IMR-90 (cell line): ENCODE results near the gene A3GALT2. TPM values are rescaled to one million over a fixed set of nuclear protein-coding genes. Genes with fewer than 3 reads are reported as not detected.

Experiments
- ATAC-seq: fragments of 200-7000 bp; cut with Tn5 transposase; 2 replicates; pipeline ENCODE4 v1.9.1; 2020; ENCODE audit warnings: low read depth, mild to moderate bottlenecking, moderate library complexity
- BruUV-seq: library from RNA; stranded (reverse); fragments of 400-500 nt; replicated peaks from 2 replicates; lab custom pipeline; 2021; lab: Mats Ljungman, UMichigan
- CTCF ChIA-PET: fragments of 300-600 bp; formaldehyde crosslinking; extraction: SDS; loops from one replicate; lab custom pipeline; 2021; ENCODE audit warnings: antibody characterized with exemption; lab: Yijun Ruan, JAX
- POLR2A ChIA-PET: fragments of 300-600 bp; sonication (Branson Sonifier 250); formaldehyde crosslinking; loops from one replicate; lab custom pipeline; 2022; ENCODE audit warnings: antibody characterized with exemption; ENCODE audit not compliant: unreplicated experiment; lab: Charles Lee
- DNase-seq: peaks from one replicate; pipeline ENCODE4 v3.0.0; 2013
- H2AFZ ChIP-seq: replicated peaks from 2 replicates; pipeline ENCODE3; 2013; ENCODE audit warnings: low read length, mild to moderate bottlenecking; ENCODE audit not compliant: poor library complexity
- H2AK5ac ChIP-seq: 2 replicates; pipeline ENCODE4 v1.6.1; 2013; ENCODE audit warnings: low read depth, low read length, inconsistent platforms
- H2AK9ac ChIP-seq: replicated peaks from 2 replicates; pipeline ENCODE3; 2013; ENCODE audit warnings: mild to moderate bottlenecking, low read depth, low read length, moderate library complexity; ENCODE audit not compliant: poor library complexity
- H2BK120ac ChIP-seq: 2 replicates; pipeline ENCODE4 v1.6.1; 2013; ENCODE audit warnings: low read depth, low read length, inconsistent platforms
- H2BK15ac ChIP-seq: 3 replicates; pipeline ENCODE4 v1.6.1; 2013; ENCODE audit warnings: low read depth, low read length, inconsistent platforms
- H2BK20ac ChIP-seq: 2 replicates; pipeline ENCODE4 v1.6.1; 2013; ENCODE audit warnings: low read depth, mild to moderate bottlenecking, inconsistent platforms, low read length, moderate library complexity
- H2BK5ac ChIP-seq: 2 replicates; pipeline ENCODE4 v1.6.1; 2013; ENCODE audit warnings: mild to moderate bottlenecking, low read depth, low read length, inconsistent platforms; ENCODE audit not compliant: poor library complexity, severe bottlenecking
- H3K14ac ChIP-seq: replicated peaks from 2 replicates; pipeline ENCODE4 v1.6.1; 2013; ENCODE audit warnings: low read depth, low read length, inconsistent platforms
- H3K18ac ChIP-seq: 2 replicates; pipeline ENCODE4 v1.6.1; 2013; ENCODE audit warnings: low read depth, low read length, control low read depth
- H3K23ac ChIP-seq: 2 replicates; pipeline ENCODE4 v1.6.1; 2013; ENCODE audit warnings: low read depth, low read length, inconsistent platforms
- H3K27ac ChIP-seq: 2 replicates; pipeline ENCODE4 v1.5.1; 2013; ENCODE audit warnings: mild to moderate bottlenecking, control low read depth, low read length; ENCODE audit not compliant: insufficient read depth
- H3K27me3 ChIP-seq: 2 replicates; pipeline ENCODE4 v1.6.1; 2013; ENCODE audit warnings: low read length; ENCODE audit not compliant: control insufficient read depth, insufficient read depth
- H3K36me3 ChIP-seq: 2 replicates; pipeline ENCODE4 v1.6.1; 2013; ENCODE audit warnings: low read length, mixed read lengths; ENCODE audit not compliant: control insufficient read depth, insufficient read depth
- H3K4ac ChIP-seq: 2 replicates; pipeline ENCODE4 v1.6.1; 2013; ENCODE audit warnings: low read depth, low read length, inconsistent platforms
- H3K4me1 ChIP-seq: 2 replicates; pipeline ENCODE4 v1.6.1; 2013; ENCODE audit warnings: low read length, mixed read lengths; ENCODE audit not compliant: control insufficient read depth, insufficient read depth
- H3K4me2 ChIP-seq: 2 replicates; pipeline ENCODE4 v1.6.1; 2013; ENCODE audit warnings: low read depth, mild to moderate bottlenecking, control low read depth, low read length, moderate library complexity
- H3K4me3 ChIP-seq: 2 replicates; pipeline ENCODE4 v1.5.1; 2013; ENCODE audit warnings: low read depth, mild to moderate bottlenecking, control low read depth, low read length, moderate library complexity; ENCODE audit not compliant: insufficient read depth
- H3K56ac ChIP-seq: 2 replicates; pipeline ENCODE4 v1.6.1; 2013; ENCODE audit warnings: low read length, inconsistent platforms; ENCODE audit not compliant: insufficient read depth; ENCODE audit errors: extremely low read depth
- H3K79me1 ChIP-seq, 2 experiments: 2 replicates each; pipeline ENCODE4 v1.6.1; 2013; ENCODE audit warnings: low read length in 2 of 2, inconsistent platforms in 1 of 2, low read depth in 1 of 2
- H3K9ac ChIP-seq: 2 replicates; pipeline ENCODE4 v1.6.1; 2013; ENCODE audit warnings: low read depth, low read length, control low read depth
- H3K9me1 ChIP-seq: 2 replicates; pipeline ENCODE4 v1.6.1; 2013; ENCODE audit warnings: low read length, inconsistent platforms; ENCODE audit not compliant: insufficient read depth
- H3K9me3 ChIP-seq: 2 replicates; pipeline ENCODE4 v1.6.1; 2013; ENCODE audit warnings: low read length; ENCODE audit not compliant: control insufficient read depth, insufficient read depth
- H4K20me1 ChIP-seq: 2 replicates; pipeline ENCODE4 v1.6.1; 2013; ENCODE audit warnings: low read length, inconsistent platforms; ENCODE audit not compliant: insufficient read depth
- H4K5ac ChIP-seq: 2 replicates; pipeline ENCODE4 v1.6.1; 2013; ENCODE audit warnings: mild to moderate bottlenecking, low read depth, low read length, control low read depth
- H4K8ac ChIP-seq, 2 experiments: 2 replicates each; pipeline ENCODE4 v1.6.1; 2013; ENCODE audit warnings: low read depth in 2 of 2, low read length in 2 of 2, control low read depth in 1 of 2, inconsistent platforms in 1 of 2
- H4K91ac ChIP-seq: 2 replicates; pipeline ENCODE4 v1.6.1; 2013; ENCODE audit warnings: low read depth, low read length, inconsistent platforms; ENCODE audit not compliant: insufficient read depth
- CHD1 ChIP-seq: IDR thresholded peaks from 2 replicates; pipeline ENCODE4 v1.6.1; 2012; ENCODE audit warnings: low read depth, low read length, improper control_type of control experiment
- CTCF ChIP-seq: conservative IDR thresholded peaks from 2 replicates; pipeline ENCODE4 v1.5.1; 2012; ENCODE audit warnings: mild to moderate bottlenecking, low read depth, low read length, improper control_type of control experiment
- FOS ChIP-seq: fragments of 150-350 bp; IDR thresholded peaks from 2 replicates; pipeline ENCODE4 v1.6.1; 2016; ENCODE audit warnings: low read depth, low read length
- MAFK ChIP-seq: IDR thresholded peaks from 2 replicates; pipeline ENCODE4 v1.6.1; 2012; ENCODE audit warnings: low read depth, low read length, improper control_type of control experiment
- NFE2L2 ChIP-seq: fragments of 150-350 bp; IDR thresholded peaks from 2 replicates; pipeline ENCODE4 v1.6.1; 2016; ENCODE audit warnings: low read depth, mild to moderate bottlenecking, low read length
- RAD21 ChIP-seq: IDR thresholded peaks from 2 replicates; pipeline ENCODE4 v1.6.1; 2012; ENCODE audit warnings: low read length, improper control_type of control experiment
- RFX5 ChIP-seq: IDR thresholded peaks from 2 replicates; pipeline ENCODE4 v1.8.0; 2012; ENCODE audit warnings: low read depth, mild to moderate bottlenecking, low read length, moderate library complexity
- WGBS, 2 experiments: methylation state at CpG; one replicate each; pipeline versions ENCODE4 v1.1.5 to v1.1.7; 2013; ENCODE audit warnings: missing lambda C conversion rate in 2 of 2; ENCODE audit not compliant: insufficient read length in 1 of 2; ENCODE audit errors: extremely low coverage in 2 of 2; 5-methylcytosine and 5-hydroxymethylcytosine counted together
- dilution Hi-C: fragments of 300-500 bp; cut with HindIII; formaldehyde crosslinking; loops from one replicate; pipeline ENCODE4 v1.14.3; 2018; ENCODE audit warnings: low sequenced_read_pairs; ENCODE audit not compliant: unreplicated experiment
- in situ Hi-C: fragments of 300-500 bp; cut with MboI; formaldehyde crosslinking; loops from 3 replicates; pipeline ENCODE4 v1.14.3; 2019; ENCODE audit warnings: low sequenced_read_pairs, inconsistent platforms, mixed read lengths
- intact Hi-C: fragments of 100-400 bp; cut with micrococcal nuclease; formaldehyde crosslinking; loops from 2 replicates; pipeline ENCODE4 v1.10.0; 2022
- polyA plus RNA-seq, 3 experiments: library from polyadenylated mRNA; depleted of rRNA; stranded (reverse); fragments of >200 nt; gene quantifications; 2 replicates each; pipeline ENCODE4 v1.2.3, GENCODE V29; 2012; ENCODE audit warnings: low replicate concordance in 1 of 3
- total RNA-seq: library from RNA; depleted of rRNA; stranded (reverse); fragments of >200 nt; gene quantifications from 2 replicates; pipeline ENCODE4 v1.2.3, GENCODE V29; 2012

Gene A3GALT2
- total and polyA plus RNA-seq, 2 of the 4 experiments (the other 2 are of a cell fraction), result not detected

GRCh38 chr1:33331444-33332356, 10.8 kb upstream of the A3GALT2 start:
- no peak overlapping the region for H3K4ac ChIP-seq
- H2BK120ac ChIP-seq, result no peak overlapping the region
- no peak overlapping the region for H3K4me2 ChIP-seq
- no peak overlapping the region for H3K9ac ChIP-seq
- peaks cover 44 to 84% of the 10 kb centered on the region in 2 experiments for H3K79me1 ChIP-seq
- H3K18ac ChIP-seq, result no peak overlapping the region
- DNase-seq (peak; percentile 29), ATAC-seq (no peak)
- peak overlapping the region; percentile 22 for H2AK9ac ChIP-seq
- no peak overlapping the region for H2AFZ ChIP-seq
- dilution Hi-C loops, result no loop called here
- H3K14ac ChIP-seq, result no peak overlapping the region
- CTCF ChIA-PET, result no interaction called here
- WGBS, 2 experiments, result 80% methylated on average over 1 of the region's 10 CpGs; no CpG with 5 or more reads in 1 of the 2 experiments
- no peak overlapping the region for H4K8ac ChIP-seq
- intact Hi-C loops, result no loop called here
- no peak overlapping the region for H3K23ac ChIP-seq
- no TSS peak for BruUV-seq
- no peak overlapping the region for H2BK15ac ChIP-seq
- H4K20me1 ChIP-seq, result peaks cover 97% of the 10 kb centered on the region
- peaks cover 30% of the 10 kb centered on the region for H3K9me1 ChIP-seq
- no peak overlapping the region for H4K5ac ChIP-seq
- peaks cover 73% of the 10 kb centered on the region for H3K36me3 ChIP-seq
- H2AK5ac ChIP-seq, result no peak overlapping the region
- no peak overlapping the region for H2BK20ac ChIP-seq
- no peak for TF ChIP-seq MAFK
- TF ChIP-seq CHD1, result no peak
- no peak for TF ChIP-seq RFX5
- TF ChIP-seq CTCF, result no peak
- no peak for TF ChIP-seq RAD21
- TF ChIP-seq NFE2L2, result no peak
- TF ChIP-seq FOS, result no peak
- H3K56ac ChIP-seq, result no peak overlapping the region
- in situ Hi-C loops, result no loop called here
- H3K4me3 ChIP-seq, result no peak overlapping the region
- peak overlapping the region; percentile 7; the same call in 1 of the 2 replicates for H3K27ac ChIP-seq
- no peak overlapping the region for H4K91ac ChIP-seq
- no peaks in the 10 kb centered on the region for H3K27me3 ChIP-seq
- POLR2A ChIA-PET, result no interaction called here
- peaks cover 35% of the 10 kb centered on the region for H3K4me1 ChIP-seq
- H2BK5ac ChIP-seq, result peak overlapping the region; percentile 11
- H3K9me3 ChIP-seq, result no peaks in the 10 kb centered on the region
